Endothelial cell of umbilical vein (primary cell): ENCODE data around the gene RETREG2.

Source experiments
- CTCF ChIP-seq, 2 donors: IDR thresholded peaks; 1 replicate in 1 of 2; 2 replicates in 1 of 2; pipeline ENCODE4 v1.5.1; 2011; ENCODE audit warnings: low read length in 2 of 2, mild to moderate bottlenecking in 2 of 2, moderate library complexity in 2 of 2, control low read depth in 1 of 2, inconsistent platforms in 1 of 2, low read depth in 1 of 2; ENCODE audit not compliant: insufficient read depth in 1 of 2; ENCODE audit errors: extremely low read depth in 1 of 2
- EZH2 ChIP-seq: IDR thresholded peaks from 2 replicates; pipeline ENCODE4 v1.6.1; 2012; ENCODE audit warnings: borderline replicate concordance, low read depth, mild to moderate bottlenecking, moderate library complexity, low read length, inconsistent platforms; ENCODE audit not compliant: severe bottlenecking
- JUN ChIP-seq: IDR thresholded peaks from 2 replicates; pipeline ENCODE4 v1.6.1; 2011; ENCODE audit warnings: borderline replicate concordance, low read depth; ENCODE audit not compliant: insufficient read length, insufficient read depth
- POLR2A ChIP-seq: IDR thresholded peaks from 2 replicates; pipeline ENCODE4 v1.6.1; 2012; ENCODE audit warnings: low read depth, mild to moderate bottlenecking, control low read depth, low read length
- POLR2AphosphoS5 ChIP-seq: IDR thresholded peaks from 2 replicates; pipeline ENCODE4 v1.6.1; 2012; ENCODE audit warnings: low read depth, mild to moderate bottlenecking, control low read depth, low read length, moderate library complexity; ENCODE audit not compliant: insufficient read depth

GRCh38 chr2:219198974-219199373, 20.9 kb downstream of the RETREG2 start:
- no peak for TF ChIP-seq CTCF (IDR thresholded peaks at IDR 0.05; ENCODE audit: extremely low read depth in 1 of 2, insufficient read depth in 1 of 2, low read depth in 1 of 2, low read length in 2 of 2)
- no peak for TF ChIP-seq EZH2
- no peak for TF ChIP-seq POLR2A
- TF ChIP-seq POLR2AphosphoS5: no peak
- TF ChIP-seq JUN: no peak
